Measurements from ENCODE around the gene GPR146. TPM values are rescaled to one million over a fixed set of nuclear protein-coding genes. Genes with fewer than 3 reads are reported as not detected.
A peak's percentile ranks its signal among the peaks of the same experiment; 100 is the strongest.

Gene GPR146
- total and polyA plus RNA-seq, 2 of the 13 experiments (the other 11 are each of a cell fraction or from before 2014, with no cell fraction given) = 2.0 to 15.9 TPM

DNA sequence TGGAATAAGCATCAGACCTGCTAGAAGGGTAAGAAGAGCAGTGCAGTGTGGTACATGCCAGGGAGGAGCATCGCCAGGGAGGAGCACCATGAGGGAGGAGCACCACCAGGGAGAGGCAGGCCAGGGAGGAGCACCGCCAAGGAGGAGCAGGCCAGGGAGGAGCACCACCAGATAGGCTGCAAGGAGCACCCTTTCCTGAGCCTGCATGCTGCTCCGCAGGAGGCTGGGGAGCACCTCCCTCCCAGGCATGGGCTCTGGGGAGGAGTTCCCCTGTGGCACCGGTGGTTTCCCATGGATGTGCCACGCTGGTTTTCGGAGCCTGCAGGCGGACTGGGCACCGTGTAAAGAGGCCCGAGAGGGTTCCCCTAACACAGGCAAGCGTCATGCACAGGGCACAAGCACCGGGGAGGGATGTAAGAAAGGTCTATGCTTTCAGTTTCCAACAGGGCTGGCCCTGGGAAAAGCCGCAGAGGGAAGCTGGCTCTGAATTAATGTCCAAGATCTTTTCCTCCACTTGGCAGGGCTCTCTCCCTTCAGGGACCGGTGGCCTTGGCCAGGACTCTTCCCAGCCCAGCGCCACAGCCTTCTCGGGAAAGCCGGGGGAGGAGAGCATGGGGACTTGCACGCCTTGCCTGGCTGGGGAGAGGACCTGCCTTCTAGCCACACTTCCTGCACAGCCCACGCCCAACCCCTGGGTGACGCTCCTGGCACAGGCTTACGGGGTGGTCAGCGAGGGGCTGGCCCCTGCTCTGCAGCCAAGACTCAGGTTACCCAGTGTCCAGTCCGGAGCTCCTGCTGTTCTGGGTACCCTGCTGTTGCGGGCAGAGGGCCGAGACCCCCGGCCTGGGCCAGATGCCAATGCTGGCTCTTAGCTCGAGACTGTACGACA lies 32.1 kb downstream of the GPR146 start:
- WGBS (ENCODE audit: low lambda C conversion rate) = 90% methylated on average over 23 of the region's 27 CpGs
- Histone ChIP-seq H3K9me3 (ENCODE audit: low read length) (no peaks in the 10 kb centered on the region), H3K27ac (ENCODE audit: extremely low read length, insufficient read depth, low read length) (no peak overlapping the region), H3K4me1 (ENCODE audit: insufficient read depth, low read length) (peaks cover 35% of the 10 kb centered on the region), H3K79me2 (ENCODE audit: insufficient read depth, low read length) (no peaks in the 10 kb centered on the region), H3K36me3 (replicated peaks in 1 of 2; ENCODE audit: control insufficient read depth in 1 of 2, insufficient read depth in 2 of 2, low read length in 2 of 2) (no peaks in the 10 kb centered on the region), H3K4me2 (ENCODE audit: low read depth, low read length) (no peak overlapping the region), H4K20me1 (ENCODE audit: insufficient read depth, low read length) (no peaks in the 10 kb centered on the region), H3K27me3 (ENCODE audit: control insufficient read depth in 1 of 2, insufficient read depth in 2 of 2, low read length in 2 of 2) (no peaks in the 10 kb centered on the region), H3K4me3 (replicated peaks in 1 of 3; ENCODE audit: insufficient read depth in 1 of 3, low read depth in 2 of 3, low read length in 3 of 3) (no peak overlapping the region), H2AFZ (ENCODE audit: low read length) (no peak overlapping the region), H3K9ac (ENCODE audit: insufficient read depth, low read depth, low read length) (no peak overlapping the region)
- ChIA-PET CTCF (ENCODE audit: low intra/inter-chr PET ratio, low total read pairs) (no interaction called here), POLR2A (no interaction called here)
- BruUV-seq (replicated peaks) = no TSS peak
- no peak for ATAC-seq
- in situ Hi-C loops (cut with HindIII; ENCODE audit: extremely low pct_ligation_motif_present, low pct_unique_long_range_greater_than_20kb) (no loop called here), intact Hi-C loops (cut with micrococcal nuclease; ENCODE audit: unreplicated experiment) (no loop called here)
- DNase-seq (ENCODE audit: low spot score) = no peak
- no peak for FAIRE-seq
- no peak for TF ChIP-seq DMAP1 (CRISPR knock-in tag; IDR thresholded peaks at IDR 0.05)
- no peak for TF ChIP-seq RELA (CRISPR knock-in tag; IDR thresholded peaks at IDR 0.05)
- TF ChIP-seq SRSF9 (IDR thresholded peaks at IDR 0.05; ENCODE audit: borderline replicate concordance, insufficient read depth, low read depth, low read length, poor library complexity, severe bottlenecking) = no peak
- TF ChIP-seq, protein P1, sequence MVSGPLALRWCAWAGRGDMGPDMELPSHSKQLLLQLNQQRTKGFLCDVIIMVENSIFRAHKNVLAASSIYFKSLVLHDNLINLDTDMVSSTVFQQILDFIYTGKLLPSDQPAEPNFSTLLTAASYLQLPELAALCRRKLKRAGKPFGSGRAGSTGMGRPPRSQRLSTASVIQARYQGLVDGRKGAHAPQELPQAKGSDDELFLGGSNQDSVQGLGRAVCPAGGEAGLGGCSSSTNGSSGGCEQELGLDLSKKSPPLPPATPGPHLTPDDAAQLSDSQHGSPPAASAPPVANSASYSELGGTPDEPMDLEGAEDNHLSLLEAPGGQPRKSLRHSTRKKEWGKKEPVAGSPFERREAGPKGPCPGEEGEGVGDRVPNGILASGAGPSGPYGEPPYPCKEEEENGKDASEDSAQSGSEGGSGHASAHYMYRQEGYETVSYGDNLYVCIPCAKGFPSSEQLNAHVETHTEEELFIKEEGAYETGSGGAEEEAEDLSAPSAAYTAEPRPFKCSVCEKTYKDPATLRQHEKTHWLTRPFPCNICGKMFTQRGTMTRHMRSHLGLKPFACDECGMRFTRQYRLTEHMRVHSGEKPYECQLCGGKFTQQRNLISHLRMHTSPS (CRISPR knock-in tag; IDR thresholded peaks at IDR 0.05; ENCODE audit: low read depth) = no peak
- peak; percentile 97 for TF ChIP-seq ZNF263 (CRISPR knock-in tag; IDR thresholded peaks at IDR 0.05)
- no peak for TF ChIP-seq SKIL (CRISPR knock-in tag; IDR thresholded peaks at IDR 0.05; ENCODE audit: borderline replicate concordance)
- no peak for TF ChIP-seq ZNF136 (CRISPR knock-in tag; IDR thresholded peaks at IDR 0.05; ENCODE audit: low read depth)
- TF ChIP-seq GATA4 (IDR thresholded peaks at IDR 0.05; ENCODE audit: borderline replicate concordance, low read depth) = no peak

All from HepG2 (cell line).